Right lobe of liver (tissue), 6 donors: ENCODE results near the gene PRSS2. TPM values are rescaled to one million over a fixed set of nuclear protein-coding genes. Genes with fewer than 3 reads are reported as not detected.

Source experiments
- ATAC-seq, 4 donors: fragments of 200-7000 bp; cut with Tn5 transposase; one replicate each; pipeline ENCODE4 v1.9.1; 2020; ENCODE audit warnings: mild to moderate bottlenecking in 4 of 4, moderate library complexity in 4 of 4
- DNase-seq, 3 donors: peaks; one replicate each; pipeline ENCODE4 v3.0.0-alpha.2; 2020
- H3K27ac ChIP-seq, 3 donors: fragments of 200-600 bp; one replicate each; pipeline ENCODE4 v1.8.0; 2022
- H3K27me3 ChIP-seq, 2 donors: fragments of 200-600 bp; one replicate each; pipeline ENCODE4 v1.8.0; 2022
- H3K36me3 ChIP-seq, 4 donors: fragments of 200-600 bp; sonication (generic) in 1 of 4; one replicate each; pipeline versions ENCODE4 v1.5.1 to v1.8.0; 2017 to 2022; ENCODE audit warnings: control low read depth in 1 of 4
- H3K4me1 ChIP-seq, 4 donors: fragments of 200-600 bp; sonication (generic) in 1 of 4; one replicate each; pipeline versions ENCODE4 v1.5.1 to v1.8.0; 2017 to 2022; ENCODE audit warnings: control low read depth in 1 of 4
- H3K4me3 ChIP-seq, 3 donors: fragments of 200-600 bp; one replicate each; pipeline ENCODE4 v1.8.0; 2022
- H3K9me3 ChIP-seq, 4 donors: fragments of 200-600 bp; sonication (generic) in 1 of 4; one replicate each; pipeline versions ENCODE4 v1.5.1 to v1.8.0; 2017 to 2022; ENCODE audit warnings: control low read depth in 1 of 4
- POLR2A ChIP-seq: fragments of 450-650 bp; IDR thresholded peaks from one replicate; pipeline ENCODE4 v1.6.1; 2017; ENCODE audit warnings: antibody characterized with exemption, mild to moderate bottlenecking
- WGBS: methylation state at CpG from one replicate; pipeline ENCODE4 v1.1.6; 2018; ENCODE audit warnings: low coverage, low lambda C conversion rate; ENCODE audit not compliant: insufficient coverage; ENCODE audit errors: missing lambda C conversion rate; 5-methylcytosine and 5-hydroxymethylcytosine counted together
- intact Hi-C, 2 donors: fragments of 100-400 bp; cut with DNase I; formaldehyde crosslinking; loops; one replicate each; pipeline versions ENCODE4 v1.11.2 to v1.14.1; 2022
- total RNA-seq, 6 experiments: library from RNA; depleted of rRNA in 2 of 6; stranded (reverse); fragments of >200 nt in 2 of 6; fragmentation: NEBNext Ultra II Directional in 3 of 6; extraction: Animal tissue kit (Norgen Biotek cat#: 25700) in 3 of 6; gene quantifications; one replicate each; pipeline versions ENCODE4 v1.1.0 to v1.2.4, GENCODE V29; 2016 to 2023
- TF ChIP-seq, protein P1 (sequence below), 4 donors: fragments of 200-600 bp in 3 of 4; fragments of 450-650 bp in 1 of 4; IDR thresholded peaks; one replicate each; pipeline versions ENCODE4 v1.5.1 to v1.8.0; 2016 to 2022; ENCODE audit warnings: antibody characterized with exemption in 4 of 4, mild to moderate bottlenecking in 2 of 4
- donor health status: DM: no; HTN: yes; CAD: no.
- donor health status: DM: no; HTN: no; CAD: no.
- donor health status: DM: no; HTN: no; CAD: no.
- donor health status: DM: no; HTN: yes; CAD: no.
- donor health status: DM: no; HTN: yes; CAD: no.

PRSS2 gene
- total RNA-seq, 6 experiments from 2014 or later = 0.26 TPM; not detected in 5

DNA sequence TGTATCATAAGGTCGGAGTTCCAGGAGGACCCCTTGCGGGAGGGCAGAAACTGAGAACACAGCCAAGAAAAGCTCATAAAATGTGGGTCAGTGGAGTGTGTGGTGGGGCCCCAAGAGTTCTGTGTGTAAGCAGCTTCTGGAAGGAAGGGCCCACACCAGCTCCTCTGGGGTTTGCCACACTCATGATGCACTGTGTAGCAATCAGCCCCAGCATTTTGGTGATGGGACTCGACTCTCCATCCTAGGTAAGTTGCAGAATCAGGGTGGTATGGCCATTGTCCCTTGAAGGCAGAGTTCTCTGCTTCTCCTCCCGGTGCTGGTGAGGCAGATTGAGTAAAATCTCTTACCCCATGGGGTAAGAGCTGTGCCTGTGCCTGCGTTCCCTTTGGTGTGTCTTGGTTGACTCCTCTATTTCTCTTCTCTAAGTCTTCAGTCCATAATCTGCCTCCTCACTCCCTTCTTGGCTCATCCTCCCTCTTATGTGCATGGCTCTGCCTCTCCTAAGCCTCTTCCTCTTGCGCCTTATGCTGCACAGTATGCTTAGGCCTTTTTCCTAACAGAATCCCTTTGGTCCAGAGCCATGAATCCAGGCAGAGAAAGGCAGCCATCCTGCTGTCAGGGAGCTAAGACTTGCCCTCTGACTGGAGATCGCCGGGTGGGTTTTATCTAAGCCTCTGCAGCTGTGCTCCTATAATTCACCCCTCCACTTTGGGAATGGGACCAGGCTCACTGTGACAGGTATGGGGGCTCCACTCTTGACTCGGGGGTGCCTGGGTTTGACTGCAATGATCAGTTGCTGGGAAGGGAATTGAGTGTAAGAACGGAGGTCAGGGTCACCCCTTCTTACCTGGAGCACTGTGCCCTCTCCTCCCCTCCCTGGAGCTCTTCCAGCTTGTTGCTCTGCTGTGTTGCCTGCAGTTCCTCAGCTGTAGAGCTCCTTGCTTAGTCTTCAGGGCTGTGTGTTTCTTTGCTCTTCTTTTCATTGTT is 17.8 kb downstream of the PRSS2 start:
- no peak overlapping the region for H3K4me3 ChIP-seq
- DNase-seq (no peak), ATAC-seq (no peak)
- no peaks in the 10 kb centered on the region for H3K36me3 ChIP-seq
- H3K9me3 ChIP-seq = no peaks in the 10 kb centered on the region
- no peaks in the 10 kb centered on the region for H3K4me1 ChIP-seq
- 55% methylated on average over 6 of the region's 10 CpGs for WGBS
- intact Hi-C loops = loop anchor here (10.0 kb wide), 1 partner anchor 164 kb away; no protein-coding TSS in a partner anchor
- no peaks in the 10 kb centered on the region for H3K27me3 ChIP-seq
- TF ChIP-seq, protein P1, sequence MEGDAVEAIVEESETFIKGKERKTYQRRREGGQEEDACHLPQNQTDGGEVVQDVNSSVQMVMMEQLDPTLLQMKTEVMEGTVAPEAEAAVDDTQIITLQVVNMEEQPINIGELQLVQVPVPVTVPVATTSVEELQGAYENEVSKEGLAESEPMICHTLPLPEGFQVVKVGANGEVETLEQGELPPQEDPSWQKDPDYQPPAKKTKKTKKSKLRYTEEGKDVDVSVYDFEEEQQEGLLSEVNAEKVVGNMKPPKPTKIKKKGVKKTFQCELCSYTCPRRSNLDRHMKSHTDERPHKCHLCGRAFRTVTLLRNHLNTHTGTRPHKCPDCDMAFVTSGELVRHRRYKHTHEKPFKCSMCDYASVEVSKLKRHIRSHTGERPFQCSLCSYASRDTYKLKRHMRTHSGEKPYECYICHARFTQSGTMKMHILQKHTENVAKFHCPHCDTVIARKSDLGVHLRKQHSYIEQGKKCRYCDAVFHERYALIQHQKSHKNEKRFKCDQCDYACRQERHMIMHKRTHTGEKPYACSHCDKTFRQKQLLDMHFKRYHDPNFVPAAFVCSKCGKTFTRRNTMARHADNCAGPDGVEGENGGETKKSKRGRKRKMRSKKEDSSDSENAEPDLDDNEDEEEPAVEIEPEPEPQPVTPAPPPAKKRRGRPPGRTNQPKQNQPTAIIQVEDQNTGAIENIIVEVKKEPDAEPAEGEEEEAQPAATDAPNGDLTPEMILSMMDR (IDR thresholded peaks at IDR 0.05) = no peak
- TF ChIP-seq POLR2A = no peak
- no peak overlapping the region for H3K27ac ChIP-seq

- Histone ChIP-seq H3K9me3 (no peaks in the 10 kb centered on the region), H3K4me1 (no peaks in the 10 kb centered on the region), H3K27ac (no peak overlapping the region), H3K4me3 (no peak overlapping the region), H3K36me3 (no peaks in the 10 kb centered on the region), H3K27me3 (no peaks in the 10 kb centered on the region)
- TF ChIP-seq POLR2A = no peak
- TF ChIP-seq, protein P1 (IDR thresholded peaks at IDR 0.05) = no peak
- intact Hi-C loops = loop anchor here (10.0 kb wide), 1 partner anchor 165 kb away; no protein-coding TSS in a partner anchor
- WGBS = 57% methylated on average over 1 of the region's 2 CpGs
- ATAC-seq = no peak
- DNase-seq = no peak
Observed at GRCh38 chr7:142789441-142789840, 18.7 kb downstream of the PRSS2 start.

GRCh38 chr7:142790056-142790455 is 19.3 kb downstream of the PRSS2 start:
- intact Hi-C loops = no loop called here
- no peaks in the 10 kb centered on the region for H3K36me3 ChIP-seq
- DNase-seq (no peak), ATAC-seq (no peak)
- no peaks in the 10 kb centered on the region for H3K27me3 ChIP-seq
- H3K4me1 ChIP-seq = no peaks in the 10 kb centered on the region
- H3K9me3 ChIP-seq = no peaks in the 10 kb centered on the region
- H3K27ac ChIP-seq = no peak overlapping the region
- H3K4me3 ChIP-seq = no peak overlapping the region
- WGBS = 85% methylated on average over 3 of the region's 3 CpGs
- TF ChIP-seq POLR2A = no peak
- TF ChIP-seq, protein P1 (IDR thresholded peaks at IDR 0.05) = no peak

DNA sequence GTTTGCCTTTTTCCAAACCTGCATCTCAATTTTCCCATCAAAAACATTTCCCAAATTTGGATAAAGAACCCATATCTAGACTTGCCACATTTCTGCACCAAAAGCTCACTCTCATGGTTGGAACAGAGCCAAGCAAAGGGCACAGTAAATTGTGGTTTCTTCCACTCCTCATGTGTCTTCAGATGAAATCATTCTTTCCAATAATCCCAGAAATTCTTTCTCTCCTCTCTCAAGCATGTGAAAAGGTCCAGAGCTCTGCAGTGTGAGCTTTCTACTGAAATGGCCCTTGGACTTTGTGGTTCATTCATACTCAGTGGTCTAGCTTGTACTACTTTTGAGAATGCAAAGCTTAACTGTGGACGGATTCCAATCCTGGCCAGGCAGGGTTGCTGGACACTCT is 19.8 kb downstream of the PRSS2 start:
- Histone ChIP-seq H3K27me3 (no peaks in the 10 kb centered on the region), H3K27ac (no peak overlapping the region), H3K36me3 (no peaks in the 10 kb centered on the region), H3K4me1 (no peaks in the 10 kb centered on the region), H3K4me3 (no peak overlapping the region), H3K9me3 (no peaks in the 10 kb centered on the region)
- ATAC-seq = no peak
- intact Hi-C loops = no loop called here
- DNase-seq = no peak
- 57% methylated on average over 1 of the region's 1 CpG for WGBS
- TF ChIP-seq POLR2A = no peak
- TF ChIP-seq, protein P1 (IDR thresholded peaks at IDR 0.05) = no peak
